Measurements from ENCODE around the gene CYB5R4. TPM values are rescaled to one million over a fixed set of nuclear protein-coding genes. Genes with fewer than 3 reads are reported as not detected.

Gene CYB5R4
- total RNA-seq, 2 donors from 2014 or later: 13.7 to 18.9 TPM

DNA sequence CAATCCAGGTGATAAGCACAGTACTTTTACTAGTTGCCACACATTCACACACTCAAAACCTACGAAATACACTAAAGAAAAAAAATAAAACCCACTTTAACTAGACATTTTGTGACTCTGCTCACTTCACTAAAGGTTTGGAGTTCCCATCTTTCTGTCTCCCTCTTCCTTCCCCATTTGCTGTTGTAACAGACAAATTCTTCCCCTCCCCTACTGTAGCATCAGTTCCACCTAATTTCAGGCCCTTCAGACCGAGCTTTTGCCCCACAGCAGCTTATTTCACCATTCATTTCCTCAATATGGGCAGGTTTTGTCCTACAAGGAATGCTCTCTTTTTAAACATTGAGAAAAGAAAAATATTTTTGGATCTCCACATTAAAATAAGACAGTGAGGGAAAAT, 142.7 kb downstream of the CYB5R4 start:
- TF ChIP-seq, protein P1, sequence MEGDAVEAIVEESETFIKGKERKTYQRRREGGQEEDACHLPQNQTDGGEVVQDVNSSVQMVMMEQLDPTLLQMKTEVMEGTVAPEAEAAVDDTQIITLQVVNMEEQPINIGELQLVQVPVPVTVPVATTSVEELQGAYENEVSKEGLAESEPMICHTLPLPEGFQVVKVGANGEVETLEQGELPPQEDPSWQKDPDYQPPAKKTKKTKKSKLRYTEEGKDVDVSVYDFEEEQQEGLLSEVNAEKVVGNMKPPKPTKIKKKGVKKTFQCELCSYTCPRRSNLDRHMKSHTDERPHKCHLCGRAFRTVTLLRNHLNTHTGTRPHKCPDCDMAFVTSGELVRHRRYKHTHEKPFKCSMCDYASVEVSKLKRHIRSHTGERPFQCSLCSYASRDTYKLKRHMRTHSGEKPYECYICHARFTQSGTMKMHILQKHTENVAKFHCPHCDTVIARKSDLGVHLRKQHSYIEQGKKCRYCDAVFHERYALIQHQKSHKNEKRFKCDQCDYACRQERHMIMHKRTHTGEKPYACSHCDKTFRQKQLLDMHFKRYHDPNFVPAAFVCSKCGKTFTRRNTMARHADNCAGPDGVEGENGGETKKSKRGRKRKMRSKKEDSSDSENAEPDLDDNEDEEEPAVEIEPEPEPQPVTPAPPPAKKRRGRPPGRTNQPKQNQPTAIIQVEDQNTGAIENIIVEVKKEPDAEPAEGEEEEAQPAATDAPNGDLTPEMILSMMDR (conservative IDR thresholded peaks at IDR 0.05): no peak
- peaks cover under 1% of the 10 kb centered on the region for H3K9me3 Mint-ChIP-seq

DNA sequence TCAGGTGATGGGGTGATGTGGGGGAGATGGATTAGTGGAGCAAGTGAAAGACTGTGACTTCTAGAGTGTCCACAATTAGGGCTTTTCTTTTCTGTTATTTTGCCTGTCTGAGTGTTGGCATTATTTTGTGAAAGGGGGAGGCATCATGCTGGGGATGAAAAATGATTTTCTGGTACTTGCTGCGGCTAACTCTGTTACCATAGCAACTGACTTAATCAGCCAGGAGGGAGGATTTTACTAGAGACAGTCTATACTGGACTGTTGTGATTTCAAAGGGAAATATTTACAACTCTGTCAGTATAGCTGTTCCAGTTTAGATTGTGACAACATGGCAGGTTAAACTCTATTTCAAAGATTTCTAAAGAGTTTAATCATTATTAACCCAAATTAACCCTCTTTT, 143.6 kb downstream of the CYB5R4 start:
- WGBS, 2 experiments (ENCODE audit: insufficient coverage in 1 of 2, insufficient read length in 1 of 2): 89 to 96% methylated on average over 1 of the region's 1 CpG

More for the DNA sequence above, 142.7 kb downstream of the CYB5R4 start:
- H3K36me3 Mint-ChIP-seq (ENCODE audit: low read depth): no peaks in the 10 kb centered on the region
- no peak overlapping the region for H3K27ac Mint-ChIP-seq
- no peaks in the 10 kb centered on the region for H3K4me1 Mint-ChIP-seq
- no peak overlapping the region for H3K4me3 ChIP-seq (ENCODE audit: low read length)
- no peaks in the 10 kb centered on the region for H3K4me1 ChIP-seq (ENCODE audit: control insufficient read depth, insufficient read depth, low read length)
- H3K4me3 Mint-ChIP-seq: no peak overlapping the region
- no peak for DNase-seq
- no peaks in the 10 kb centered on the region for H3K36me3 ChIP-seq (ENCODE audit: control insufficient read depth, insufficient read depth, low read length)
- WGBS, 2 experiments (ENCODE audit: insufficient coverage in 1 of 2, insufficient read length in 1 of 2): 77 to 84% methylated on average over 2 of the region's 2 CpGs
- no peaks in the 10 kb centered on the region for H3K9me3 ChIP-seq (ENCODE audit: control insufficient read depth, low read length)
- no peak overlapping the region for H3K27ac ChIP-seq (ENCODE audit: low read depth, low read length)
- no peak overlapping the region for H3K9ac ChIP-seq (ENCODE audit: extremely low read depth, low read length, poor library complexity, severe bottlenecking)
- H3K27me3 Mint-ChIP-seq (ENCODE audit: insufficient read depth): no peaks in the 10 kb centered on the region
- H3K27me3 ChIP-seq (ENCODE audit: control insufficient read depth, insufficient read depth, low read length, poor library complexity, severe bottlenecking): no peaks in the 10 kb centered on the region

DNA sequence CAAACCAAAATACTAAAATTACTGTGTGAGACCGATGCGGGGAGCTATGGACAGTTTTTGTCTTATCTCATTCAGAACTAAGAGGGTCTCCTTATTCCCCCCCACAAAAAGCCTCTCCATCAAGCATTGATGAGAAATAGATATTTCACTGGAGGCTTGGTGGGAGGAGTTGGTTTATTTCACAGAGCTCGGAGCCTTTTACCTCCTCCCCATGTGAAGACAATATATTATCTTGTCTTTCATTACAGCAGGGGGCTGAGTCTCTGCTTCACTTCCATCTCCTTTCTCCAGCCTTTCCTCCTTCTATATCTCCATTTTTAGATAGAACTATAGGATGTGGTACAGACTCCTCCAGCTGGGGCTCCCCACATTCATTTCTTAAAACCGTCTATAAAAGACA, 144.2 kb downstream of the CYB5R4 start:
- Mint-ChIP-seq H3K4me1 (no peaks in the 10 kb centered on the region), H3K36me3 (ENCODE audit: low read depth) (no peaks in the 10 kb centered on the region), H3K4me3 (no peak overlapping the region), H3K27ac (no peak overlapping the region), H3K9me3 (no peaks in the 10 kb centered on the region), H3K27me3 (ENCODE audit: insufficient read depth) (no peaks in the 10 kb centered on the region)
- no peak for DNase-seq
- no peaks in the 10 kb centered on the region for H3K9me3 ChIP-seq (ENCODE audit: control insufficient read depth, low read length)
- no peaks in the 10 kb centered on the region for H3K4me1 ChIP-seq (ENCODE audit: control insufficient read depth, insufficient read depth, low read length)
- H3K36me3 ChIP-seq (ENCODE audit: control insufficient read depth, insufficient read depth, low read length): no peaks in the 10 kb centered on the region
- TF ChIP-seq, protein P1 (conservative IDR thresholded peaks at IDR 0.05): no peak
- no peak overlapping the region for H3K4me3 ChIP-seq (ENCODE audit: low read length)
- no peaks in the 10 kb centered on the region for H3K27me3 ChIP-seq (ENCODE audit: control insufficient read depth, insufficient read depth, low read length, poor library complexity, severe bottlenecking)
- H3K9ac ChIP-seq (ENCODE audit: extremely low read depth, low read length, poor library complexity, severe bottlenecking): no peak overlapping the region
- WGBS, 2 experiments (ENCODE audit: insufficient coverage in 1 of 2, insufficient read length in 1 of 2): 93% methylated on average over 3 of the region's 4 CpGs; no CpG with 5 or more reads in 1 of the 2 experiments
- H3K27ac ChIP-seq (ENCODE audit: low read depth, low read length): no peak overlapping the region

More for the DNA sequence above, 143.6 kb downstream of the CYB5R4 start:
- Histone ChIP-seq H3K27me3 (ENCODE audit: control insufficient read depth, insufficient read depth, low read length, poor library complexity, severe bottlenecking) (no peaks in the 10 kb centered on the region), H3K36me3 (ENCODE audit: control insufficient read depth, insufficient read depth, low read length) (no peaks in the 10 kb centered on the region), H3K9me3 (ENCODE audit: control insufficient read depth, low read length) (no peaks in the 10 kb centered on the region), H3K9ac (ENCODE audit: extremely low read depth, low read length, poor library complexity, severe bottlenecking) (no peak overlapping the region), H3K27ac (ENCODE audit: low read depth, low read length) (no peak overlapping the region), H3K4me3 (ENCODE audit: low read length) (no peak overlapping the region), H3K4me1 (ENCODE audit: control insufficient read depth, insufficient read depth, low read length) (no peaks in the 10 kb centered on the region)
- TF ChIP-seq, protein P1 (conservative IDR thresholded peaks at IDR 0.05): no peak
- no peak overlapping the region for H3K4me3 Mint-ChIP-seq
- DNase-seq: no peak
- no peaks in the 10 kb centered on the region for H3K36me3 Mint-ChIP-seq (ENCODE audit: low read depth)
- H3K27me3 Mint-ChIP-seq (ENCODE audit: insufficient read depth): no peaks in the 10 kb centered on the region
- H3K4me1 Mint-ChIP-seq: no peaks in the 10 kb centered on the region
- H3K9me3 Mint-ChIP-seq: no peaks in the 10 kb centered on the region
- H3K27ac Mint-ChIP-seq: no peak overlapping the region

All from endodermal cell (in vitro differentiated cells).